ENCODE results near the gene ECHDC3. TPM values are rescaled to one million over a fixed set of nuclear protein-coding genes. Genes with fewer than 3 reads are reported as not detected.

The ECHDC3 gene
- total and polyA plus RNA-seq, 10 of the 15 experiments (the other 5 are each of a cell fraction or from before 2014, with no cell fraction given) = 0.16 to 10.0 (median 6.0) TPM

- no peak for FAIRE-seq
- 84% methylated on average over 8 of the region's 8 CpGs for WGBS (ENCODE audit: insufficient coverage, insufficient replicate concordance, low lambda C conversion rate, missing lambda C conversion rate)
- Histone ChIP-seq H3K27me3 (replicated peaks in 1 of 2; ENCODE audit: control insufficient read depth in 2 of 2, insufficient read depth in 2 of 2, low read length in 1 of 2) (no peaks in the 10 kb centered on the region), H3K4me2 (ENCODE audit: control insufficient read depth, insufficient read depth) (no peak overlapping the region), H3K27ac (ENCODE audit: control insufficient read depth, insufficient read depth) (no peak overlapping the region), H2AFZ (ENCODE audit: control insufficient read depth, low read depth, low read length) (no peak overlapping the region), H3K4me3 (no peak overlapping the region), H3K79me2 (ENCODE audit: control insufficient read depth, insufficient read depth, low read length) (no peaks in the 10 kb centered on the region), H4K20me1 (ENCODE audit: control insufficient read depth, insufficient read depth) (no peaks in the 10 kb centered on the region), H3K9ac (ENCODE audit: control insufficient read depth, insufficient read depth, low read length) (no peak overlapping the region), H3K4me1 (ENCODE audit: control insufficient read depth, insufficient read depth, low read length) (peaks cover 7% of the 10 kb centered on the region), H3K9me3 (replicated peaks; ENCODE audit: control insufficient read depth, insufficient read depth, low read length) (no peaks in the 10 kb centered on the region), H3K36me3 (ENCODE audit: control insufficient read depth in 2 of 2, insufficient read depth in 2 of 2, low read length in 1 of 2) (no peaks in the 10 kb centered on the region)
- RAD21 ChIA-PET (ENCODE audit: unreplicated experiment) = interaction anchor here (0.6 to 4.5 kb wide), 2 partner anchors 245 to 285 kb away, joined by 3 to 56 read pairs; no protein-coding TSS in a partner anchor
- SMC1A ChIA-PET (ENCODE audit: uncharacterized antibody, unreplicated experiment) = interaction anchor here (0.6 to 2.5 kb wide), 3 partner anchors 103 to 246 kb away, joined by 3 to 14 read pairs (median 3); no protein-coding TSS in a partner anchor
- CTCF ChIA-PET = interaction anchor here (0.6 to 8.8 kb wide), 3 partner anchors 23 to 245 kb away, joined by 3 to 125 read pairs (median 7); no protein-coding TSS in a partner anchor
- no TSS peak for BruUV-seq (replicated peaks)
- in situ Hi-C loops (cut with MboI) (no loop called here), intact Hi-C loops (cut with micrococcal nuclease; ENCODE audit: unreplicated experiment) (no loop called here)
- no peak for ATAC-seq
- no peak for DNase-seq (ENCODE audit: low read depth, low spot score)
- POLR2A ChIA-PET = no interaction called here
- TF ChIP-seq NFIC (IDR thresholded peaks at IDR 0.05; ENCODE audit: low read depth, low read length) (no peak), TBL1XR1 (IDR thresholded peaks at IDR 0.05; ENCODE audit: low read depth, low read length) (no peak), MYC (IDR thresholded peaks at IDR 0.05; ENCODE audit: insufficient read depth, insufficient read length, insufficient replicate concordance, low read length, severe bottlenecking) (no peak), IKZF2 (IDR thresholded peaks at IDR 0.05) (no peak), HDAC6 (IDR thresholded peaks at IDR 0.05; ENCODE audit: unreplicated experiment) (no peak), ZNF207 (IDR thresholded peaks at IDR 0.05; ENCODE audit: borderline replicate concordance) (no peak), BHLHE40 (IDR thresholded peaks at IDR 0.05; ENCODE audit: borderline replicate concordance in 1 of 2, low read depth in 2 of 2, low read length in 1 of 2) (no peak), RBBP5 (conservative IDR thresholded peaks at IDR 0.05) (no peak), PBX3 (IDR thresholded peaks at IDR 0.05; ENCODE audit: insufficient replicate concordance, low read depth, low read length) (no peak), GATAD2B (conservative IDR thresholded peaks at IDR 0.05; ENCODE audit: low read depth) (no peak), HSF1 (IDR thresholded peaks at IDR 0.05; ENCODE audit: low read depth, low read length) (no peak), ZBTB33 (IDR thresholded peaks at IDR 0.05) (no peak), ZNF384 (IDR thresholded peaks at IDR 0.05; ENCODE audit: borderline replicate concordance, low read depth, low read length) (no peak), SREBF1 (IDR thresholded peaks at IDR 0.05; ENCODE audit: low read length) (no peak), NR2C2 (IDR thresholded peaks at IDR 0.05; ENCODE audit: borderline replicate concordance, control insufficient read depth, insufficient read length, low read depth) (no peak)
These were observed 18.0 kb downstream of the ECHDC3 start for GRCh38 chr10:11760151-11760550.
